ENCODE data around the gene SPC24. TPM values are rescaled to one million over a fixed set of nuclear protein-coding genes. Genes with fewer than 3 reads are reported as not detected.

Gene SPC24
- polyA plus RNA-seq, 1 of the 3 experiments (the other 2 are of a cell fraction), result 18.9 TPM

GRCh38 chr19:11164879-11165406, 9.4 kb upstream of the SPC24 start:
- POLR2A ChIA-PET, result no interaction called here
- Histone ChIP-seq H3K9ac (no peak overlapping the region), H3K27me3 (ENCODE audit: insufficient read depth) (no peaks in the 10 kb centered on the region), H3K27ac (ENCODE audit: low read depth in 2 of 2, low read length in 1 of 2) (no peak overlapping the region), H2AFZ (ENCODE audit: low read depth) (no peak overlapping the region), H3K4me3 (ENCODE audit: low read depth in 2 of 2, low read length in 1 of 2) (no peak overlapping the region), H3K4me2 (no peak overlapping the region), H4K20me1 (ENCODE audit: insufficient read depth) (no peaks in the 10 kb centered on the region), H3K4me1 (ENCODE audit: control insufficient read depth in 1 of 2, insufficient read depth in 2 of 2, low read depth in 1 of 2, low read length in 1 of 2) (peaks cover 0 to 16% of the 10 kb centered on the region in 2 experiments; a peak in 2 of 4 replicates), H3K36me3 (replicated peaks in 1 of 2; ENCODE audit: control insufficient read depth in 1 of 2, insufficient read depth in 2 of 2, low read length in 1 of 2) (peaks cover 12 to 43% of the 10 kb centered on the region in 2 experiments), H3K9me2 (no peaks in the 10 kb centered on the region), H3K9me3 (no peaks in the 10 kb centered on the region), H3K79me2 (ENCODE audit: insufficient read depth) (no peaks in the 10 kb centered on the region; the same call in 1 of the 2 replicates), H3F3A (replicated peaks; ENCODE audit: insufficient read depth) (peaks cover 26% of the 10 kb centered on the region)
- CTCF ChIA-PET, result interaction anchor here (0.9 to 2.0 kb wide), 2 partner anchors 23 to 40 kb away, joined by 3 to 4 read pairs; no protein-coding TSS in a partner anchor
- no peak for DNase-seq
- WGBS (ENCODE audit: low lambda C conversion rate), result 87% methylated on average over 17 of the region's 17 CpGs
- no peak for TF ChIP-seq RXRA (IDR thresholded peaks at IDR 0.05; ENCODE audit: borderline replicate concordance, low read depth)
- no peak for TF ChIP-seq TAF1 (IDR thresholded peaks at IDR 0.05; ENCODE audit: borderline replicate concordance, low read depth, low read length)
- TF ChIP-seq JUND (IDR thresholded peaks at IDR 0.05), result no peak
- no peak for TF ChIP-seq RFX5 (IDR thresholded peaks at IDR 0.05; ENCODE audit: low read length)
- no peak for TF ChIP-seq MXI1 (IDR thresholded peaks at IDR 0.05; ENCODE audit: low read depth, low read length)
- TF ChIP-seq EZH2phosphoT487 (IDR thresholded peaks at IDR 0.05; ENCODE audit: borderline replicate concordance, low read depth), result no peak
- TF ChIP-seq GABPA (IDR thresholded peaks at IDR 0.05; ENCODE audit: low read depth), result no peak
- TF ChIP-seq RAD21 (IDR thresholded peaks at IDR 0.05; ENCODE audit: low read length), result no peak
- TF ChIP-seq ZBTB33 (IDR thresholded peaks at IDR 0.05; ENCODE audit: borderline replicate concordance, low read depth), result no peak
- TF ChIP-seq MEF2A (IDR thresholded peaks at IDR 0.05; ENCODE audit: borderline replicate concordance, low read depth), result no peak
- TF ChIP-seq, protein P1, sequence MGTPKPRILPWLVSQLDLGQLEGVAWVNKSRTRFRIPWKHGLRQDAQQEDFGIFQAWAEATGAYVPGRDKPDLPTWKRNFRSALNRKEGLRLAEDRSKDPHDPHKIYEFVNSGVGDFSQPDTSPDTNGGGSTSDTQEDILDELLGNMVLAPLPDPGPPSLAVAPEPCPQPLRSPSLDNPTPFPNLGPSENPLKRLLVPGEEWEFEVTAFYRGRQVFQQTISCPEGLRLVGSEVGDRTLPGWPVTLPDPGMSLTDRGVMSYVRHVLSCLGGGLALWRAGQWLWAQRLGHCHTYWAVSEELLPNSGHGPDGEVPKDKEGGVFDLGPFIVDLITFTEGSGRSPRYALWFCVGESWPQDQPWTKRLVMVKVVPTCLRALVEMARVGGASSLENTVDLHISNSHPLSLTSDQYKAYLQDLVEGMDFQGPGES (IDR thresholded peaks at IDR 0.05; ENCODE audit: low read depth, low read length), result no peak
- no peak for TF ChIP-seq POLR2AphosphoS5 (IDR thresholded peaks at IDR 0.05; ENCODE audit: low read depth, low read length)
- no peak for TF ChIP-seq FOSL2 (IDR thresholded peaks at IDR 0.05; ENCODE audit: borderline replicate concordance, low read depth)
- TF ChIP-seq, protein P2, sequence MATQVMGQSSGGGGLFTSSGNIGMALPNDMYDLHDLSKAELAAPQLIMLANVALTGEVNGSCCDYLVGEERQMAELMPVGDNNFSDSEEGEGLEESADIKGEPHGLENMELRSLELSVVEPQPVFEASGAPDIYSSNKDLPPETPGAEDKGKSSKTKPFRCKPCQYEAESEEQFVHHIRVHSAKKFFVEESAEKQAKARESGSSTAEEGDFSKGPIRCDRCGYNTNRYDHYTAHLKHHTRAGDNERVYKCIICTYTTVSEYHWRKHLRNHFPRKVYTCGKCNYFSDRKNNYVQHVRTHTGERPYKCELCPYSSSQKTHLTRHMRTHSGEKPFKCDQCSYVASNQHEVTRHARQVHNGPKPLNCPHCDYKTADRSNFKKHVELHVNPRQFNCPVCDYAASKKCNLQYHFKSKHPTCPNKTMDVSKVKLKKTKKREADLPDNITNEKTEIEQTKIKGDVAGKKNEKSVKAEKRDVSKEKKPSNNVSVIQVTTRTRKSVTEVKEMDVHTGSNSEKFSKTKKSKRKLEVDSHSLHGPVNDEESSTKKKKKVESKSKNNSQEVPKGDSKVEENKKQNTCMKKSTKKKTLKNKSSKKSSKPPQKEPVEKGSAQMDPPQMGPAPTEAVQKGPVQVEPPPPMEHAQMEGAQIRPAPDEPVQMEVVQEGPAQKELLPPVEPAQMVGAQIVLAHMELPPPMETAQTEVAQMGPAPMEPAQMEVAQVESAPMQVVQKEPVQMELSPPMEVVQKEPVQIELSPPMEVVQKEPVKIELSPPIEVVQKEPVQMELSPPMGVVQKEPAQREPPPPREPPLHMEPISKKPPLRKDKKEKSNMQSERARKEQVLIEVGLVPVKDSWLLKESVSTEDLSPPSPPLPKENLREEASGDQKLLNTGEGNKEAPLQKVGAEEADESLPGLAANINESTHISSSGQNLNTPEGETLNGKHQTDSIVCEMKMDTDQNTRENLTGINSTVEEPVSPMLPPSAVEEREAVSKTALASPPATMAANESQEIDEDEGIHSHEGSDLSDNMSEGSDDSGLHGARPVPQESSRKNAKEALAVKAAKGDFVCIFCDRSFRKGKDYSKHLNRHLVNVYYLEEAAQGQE (IDR thresholded peaks at IDR 0.05; ENCODE audit: low read depth, low read length), result no peak
- TF ChIP-seq NRF1 (IDR thresholded peaks at IDR 0.05; ENCODE audit: low read depth, low read length), result no peak
- TF ChIP-seq TCF12 (IDR thresholded peaks at IDR 0.05), result no peak
- no peak for TF ChIP-seq NFIC (IDR thresholded peaks at IDR 0.05; ENCODE audit: borderline replicate concordance)
- no peak for TF ChIP-seq EP300 (IDR thresholded peaks at IDR 0.05; ENCODE audit: borderline replicate concordance in 1 of 2, low read depth in 1 of 2, low read length in 1 of 2)
- TF ChIP-seq USF1 (IDR thresholded peaks at IDR 0.05; ENCODE audit: borderline replicate concordance, low read depth), result no peak
- no peak for TF ChIP-seq SMC3 (IDR thresholded peaks at IDR 0.05; ENCODE audit: low read depth, low read length)
